DMS153 treated with DMSO at 0.1 percent for 48 hours (cell line): Measurements from ENCODE around the gene STIM2.

Experiments
- DNase-seq: peaks from one replicate; lab custom pipeline; 2025; ENCODE audit not compliant: unreplicated experiment; lab: John Stamatoyannopoulos, UW

Gene STIM2

DNA sequence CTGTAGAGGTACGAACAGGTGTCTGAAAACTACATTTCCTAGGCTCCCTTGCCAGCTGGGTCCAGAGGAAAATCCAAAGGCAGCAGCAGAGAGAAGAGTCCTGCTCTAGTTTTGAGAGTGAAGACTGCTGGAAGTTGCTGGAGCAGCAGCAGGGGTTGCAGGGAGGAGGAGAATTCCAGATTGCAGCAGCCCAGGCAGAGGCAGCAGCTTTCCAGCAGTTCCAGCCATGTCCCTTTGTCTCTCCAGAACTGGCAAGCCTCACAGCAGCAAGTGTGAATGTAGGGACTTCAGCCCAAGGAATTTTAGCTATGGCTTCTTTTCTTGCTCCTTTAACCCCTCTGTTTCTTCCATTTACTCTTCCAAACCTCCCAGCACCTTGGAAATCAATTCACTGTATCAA lies 24.1 kb upstream of the STIM2 start:
- no peak for DNase-seq

DNA sequence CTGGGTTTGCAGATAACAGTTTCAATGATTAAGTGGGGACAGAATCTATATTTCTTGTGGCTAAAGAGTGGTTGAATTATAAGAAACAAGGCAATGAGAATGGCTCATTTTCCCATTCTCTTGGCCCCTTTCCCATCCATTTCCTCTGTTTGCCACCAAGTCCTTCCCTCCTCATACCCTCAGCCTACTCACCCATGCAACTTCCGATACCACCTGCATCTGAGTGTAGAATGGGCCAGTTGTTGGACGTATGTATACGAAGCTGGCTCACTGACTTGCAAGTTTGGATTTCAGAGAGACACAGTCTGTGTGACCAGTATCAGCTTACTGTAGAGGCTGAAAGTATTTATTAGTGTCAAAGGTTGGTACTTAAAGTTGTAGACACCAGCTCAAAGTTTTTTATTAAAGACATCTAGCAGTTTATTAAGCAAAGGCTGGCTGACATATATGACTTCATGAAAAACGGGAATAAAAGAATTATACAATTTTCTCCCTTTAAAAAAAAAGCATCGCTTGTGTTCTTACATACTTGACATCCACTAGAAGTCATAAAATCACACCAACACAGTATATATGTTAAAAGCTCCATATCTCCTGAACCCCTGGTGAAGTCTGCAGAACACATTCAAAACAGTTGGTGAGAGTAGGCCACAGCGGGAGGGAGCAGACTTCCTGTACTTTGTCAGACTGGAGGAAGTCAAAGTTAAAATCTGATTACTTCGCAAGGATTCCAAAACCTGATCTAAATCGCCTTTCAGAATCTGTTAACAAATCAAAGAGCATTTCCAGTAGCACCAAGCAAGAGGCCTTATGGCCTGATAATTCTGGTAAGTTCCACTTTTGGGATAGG lies 22.4 kb upstream of the STIM2 start:
- no peak for DNase-seq

DNA sequence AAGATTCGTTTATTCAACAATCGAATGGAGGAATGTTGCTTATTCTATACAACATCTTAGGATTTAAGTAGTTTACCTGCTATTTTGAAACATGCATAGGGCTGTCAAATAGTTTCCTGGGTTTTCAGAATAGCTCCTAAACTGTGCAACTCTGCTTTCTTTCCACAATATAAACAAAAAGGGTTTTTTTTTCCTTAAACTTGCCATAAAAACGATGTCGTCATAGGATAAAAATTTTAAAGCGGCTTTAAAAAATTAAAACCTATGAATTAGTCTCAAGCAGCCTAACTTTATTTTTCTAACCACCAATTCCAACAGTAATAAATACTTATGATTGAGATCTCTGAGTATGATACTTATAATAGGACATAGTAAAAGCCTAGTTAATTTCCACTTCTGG lies 21.6 kb upstream of the STIM2 start:
- no peak for DNase-seq

DNA sequence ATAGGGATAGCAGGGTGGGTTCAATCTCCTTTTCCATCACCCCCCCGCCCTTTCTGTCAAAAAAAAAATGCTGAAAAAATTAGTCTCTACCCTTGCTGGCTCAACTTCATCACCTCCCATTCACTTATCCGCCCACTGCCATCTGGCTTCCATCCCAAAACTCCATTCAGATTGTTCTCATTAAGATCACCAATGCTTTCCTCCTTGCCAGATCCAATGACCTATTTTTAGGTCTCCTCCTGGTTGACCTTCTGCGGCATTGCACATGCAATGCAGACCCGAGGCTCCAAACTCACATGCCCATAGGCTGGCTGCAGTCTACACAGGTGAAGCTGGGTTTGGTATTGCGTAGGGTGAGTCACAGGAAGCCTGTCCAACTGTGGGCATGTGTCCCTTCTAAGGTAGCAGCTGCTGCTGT lies 21.1 kb upstream of the STIM2 start:
- DNase-seq = no peak

DNA sequence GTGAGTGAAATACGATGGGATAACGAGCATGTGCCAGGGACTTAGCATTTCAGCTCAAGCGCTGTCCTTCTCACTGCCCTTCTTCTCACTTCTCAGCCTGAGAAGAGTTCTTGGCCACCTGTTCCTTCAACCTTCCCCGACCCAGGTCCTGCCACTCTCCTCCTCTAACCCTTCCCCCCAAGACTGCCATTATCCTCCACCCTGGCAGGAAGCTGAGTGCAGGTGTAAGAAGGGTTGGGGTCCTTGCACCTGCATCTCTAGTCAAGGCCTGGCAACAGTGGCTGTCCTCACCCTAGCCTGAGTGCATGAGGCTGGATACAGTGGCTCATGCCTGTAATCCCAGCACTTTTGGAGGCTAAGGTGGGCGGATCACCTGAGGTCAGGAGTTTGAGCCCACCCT lies 19.9 kb upstream of the STIM2 start:
- no peak for DNase-seq

DNA sequence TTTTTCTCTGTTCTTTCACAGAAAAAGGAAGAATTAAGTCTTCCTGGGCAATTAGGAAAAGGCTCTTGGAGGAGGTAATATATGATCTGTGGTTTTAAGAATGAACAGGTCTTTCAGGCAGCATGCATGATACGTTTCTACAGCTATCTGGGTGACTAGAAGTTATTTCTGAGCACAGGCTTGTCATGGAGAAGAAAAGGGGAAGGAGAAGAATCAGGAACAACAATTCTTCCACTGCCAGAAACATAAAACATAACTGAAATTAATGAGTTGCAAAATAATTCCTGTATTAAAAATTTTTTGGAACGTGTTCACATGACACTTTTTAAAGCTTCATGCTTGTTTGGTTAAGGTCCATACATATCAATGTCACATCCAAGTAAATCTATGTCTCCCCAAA lies 17.7 kb upstream of the STIM2 start:
- DNase-seq = no peak

DNA sequence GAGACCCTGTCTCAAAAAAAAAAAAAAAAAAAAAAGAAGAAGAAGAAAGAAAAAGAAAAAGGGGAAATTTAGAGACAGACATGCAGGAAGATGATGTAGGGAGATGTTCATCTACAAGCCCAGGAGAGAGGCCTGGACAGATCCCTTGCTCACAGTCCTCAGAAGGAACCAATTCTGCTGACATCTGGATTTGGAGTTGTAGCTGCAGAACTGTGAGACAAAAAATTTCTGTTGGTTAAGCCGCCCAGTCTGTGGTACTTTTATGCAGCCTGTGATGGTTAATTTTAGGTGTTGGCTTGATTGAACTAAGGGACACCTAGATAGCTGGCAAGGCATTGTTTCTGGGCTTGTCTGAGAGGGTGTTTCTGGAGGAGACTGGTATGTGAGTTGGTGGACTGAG lies 10.1 kb upstream of the STIM2 start:
- no peak for DNase-seq

DNA sequence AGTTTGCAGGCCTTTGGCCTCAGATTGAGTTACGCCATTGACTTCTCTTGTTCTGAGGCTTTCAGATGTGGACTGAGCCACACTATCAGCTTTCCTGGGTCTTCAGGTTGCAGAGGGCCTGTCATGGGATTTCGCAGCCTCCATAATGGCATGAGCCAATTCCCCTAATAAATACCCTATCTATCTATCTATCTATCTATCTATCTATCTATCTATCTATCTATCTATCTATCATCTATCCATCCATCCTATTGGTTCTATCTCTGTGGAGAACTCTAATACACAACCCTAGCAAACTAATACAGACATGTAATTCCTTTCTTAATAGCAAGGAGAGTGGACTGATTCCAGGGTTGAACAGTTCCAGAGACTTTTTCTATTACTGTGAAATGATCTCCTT lies 9.5 kb upstream of the STIM2 start:
- no peak for DNase-seq

DNA sequence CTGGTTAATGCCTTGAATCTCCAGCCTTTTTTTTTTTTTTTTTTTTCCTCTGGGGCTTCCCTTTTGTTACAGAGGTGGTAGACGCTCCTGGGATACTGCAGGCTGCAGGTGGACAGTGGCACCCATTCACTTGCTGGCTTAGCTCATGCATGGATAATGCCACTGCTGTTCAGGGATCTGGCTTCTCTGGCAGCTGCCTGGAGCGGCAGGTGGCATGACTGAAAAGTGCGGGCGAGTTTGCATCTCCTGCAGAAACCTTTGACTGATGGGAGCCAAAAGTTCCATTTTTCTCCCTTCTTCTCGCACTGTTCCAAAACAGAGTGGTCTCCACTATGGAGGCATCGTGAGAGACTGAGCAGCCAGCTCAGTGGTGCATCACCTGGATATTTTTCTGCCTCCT lies 5.9 kb upstream of the STIM2 start:
- DNase-seq = no peak

DNA sequence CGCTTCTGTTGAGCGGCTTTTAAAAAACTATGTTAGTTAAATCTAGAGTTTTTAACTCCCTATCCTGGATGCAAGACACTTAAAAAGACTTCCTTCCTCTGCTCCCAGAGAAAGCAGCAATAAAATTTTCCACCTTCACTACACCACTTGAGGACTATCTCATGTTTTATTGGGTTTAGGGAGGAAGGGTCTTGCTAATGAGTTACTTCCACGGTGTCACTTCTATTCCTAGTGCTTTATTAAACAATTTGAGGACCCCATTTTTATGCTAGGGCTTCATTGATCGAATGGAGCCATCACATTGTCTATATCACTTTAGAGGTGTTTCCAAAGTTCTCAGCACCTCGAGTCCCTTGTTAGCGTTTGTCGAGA lies 3.7 kb upstream of the STIM2 start:
- no peak for DNase-seq

DNA sequence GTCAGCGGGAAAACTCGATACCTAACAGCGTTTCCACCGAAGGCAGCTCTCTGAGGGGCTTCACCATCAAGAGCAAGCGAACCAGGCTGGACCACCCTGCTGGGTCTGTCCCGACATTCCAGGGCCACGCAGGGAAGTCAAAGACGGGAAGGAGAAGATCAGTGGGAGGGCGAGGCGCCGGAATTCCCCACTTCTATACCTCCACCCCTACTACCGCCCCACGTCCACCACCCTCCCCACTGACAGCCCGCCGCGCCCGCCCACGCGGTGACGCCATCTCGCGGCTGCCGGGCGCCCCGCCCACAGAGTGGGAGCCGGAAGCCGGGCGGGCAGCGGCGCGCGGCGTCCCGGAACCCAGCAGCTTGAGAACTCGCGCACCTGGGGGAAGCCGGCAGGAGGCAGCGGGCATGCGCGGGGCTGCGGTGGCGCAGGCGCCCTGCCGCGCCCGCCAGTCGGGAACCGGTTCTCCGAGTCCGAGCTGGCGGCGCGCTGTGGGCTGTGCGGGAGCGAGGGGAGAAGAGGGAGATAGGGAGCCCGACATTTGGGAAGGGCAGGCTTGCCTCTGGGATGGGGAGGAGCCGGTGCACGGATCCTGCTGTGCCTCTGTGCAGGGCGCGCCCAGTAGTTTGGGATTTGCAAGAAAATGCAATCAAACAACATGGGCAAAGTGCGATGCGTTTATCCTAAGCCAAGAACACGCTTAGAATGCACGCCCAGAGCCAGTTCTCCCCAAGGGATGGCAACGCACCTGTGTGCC lies 3.2 kb upstream of the STIM2 start:
- peak; percentile 43 for DNase-seq

DNA sequence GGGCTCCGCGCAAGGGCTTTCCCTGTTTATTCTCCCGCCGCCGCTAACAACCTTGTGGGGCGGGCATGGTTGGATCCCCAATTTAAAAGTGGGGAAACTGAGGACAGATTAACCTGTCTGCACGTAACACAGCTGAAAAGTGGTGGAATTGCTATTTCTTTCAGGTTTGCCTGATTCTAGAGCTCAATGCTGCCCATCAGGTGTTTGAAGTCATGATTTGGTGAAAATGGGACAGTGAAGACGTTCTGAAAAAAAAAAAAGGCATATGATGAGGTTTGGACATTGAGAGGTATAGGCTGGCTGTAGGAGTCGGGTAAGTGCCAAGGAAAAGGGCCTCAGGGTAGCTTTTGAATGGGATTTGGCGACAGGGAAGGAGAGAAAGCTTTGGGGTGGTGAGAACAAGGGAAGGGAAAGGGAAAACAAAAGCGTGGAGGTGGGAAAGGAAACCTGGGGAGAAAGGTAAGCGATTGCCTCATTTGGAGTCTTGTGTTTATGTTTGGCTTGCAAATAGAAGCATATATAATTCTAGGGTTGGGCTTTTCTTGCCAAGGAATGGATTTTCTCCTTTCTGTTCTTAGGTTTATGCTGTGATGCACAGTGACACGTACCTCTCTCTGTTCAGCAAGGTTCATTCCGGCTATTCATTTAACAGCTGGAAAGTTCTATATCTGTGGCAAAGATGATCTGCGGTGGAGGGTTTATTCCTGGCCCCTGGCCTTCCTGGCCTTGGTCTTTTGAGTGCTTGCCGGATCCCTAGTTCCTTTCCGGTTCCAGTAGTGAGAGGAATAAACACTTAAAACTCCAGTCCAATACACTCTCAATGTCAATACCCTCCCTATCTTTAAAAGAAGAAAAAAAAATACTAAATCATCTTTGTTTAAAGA lies 2.4 kb upstream of the STIM2 start:
- no peak for DNase-seq

DNA sequence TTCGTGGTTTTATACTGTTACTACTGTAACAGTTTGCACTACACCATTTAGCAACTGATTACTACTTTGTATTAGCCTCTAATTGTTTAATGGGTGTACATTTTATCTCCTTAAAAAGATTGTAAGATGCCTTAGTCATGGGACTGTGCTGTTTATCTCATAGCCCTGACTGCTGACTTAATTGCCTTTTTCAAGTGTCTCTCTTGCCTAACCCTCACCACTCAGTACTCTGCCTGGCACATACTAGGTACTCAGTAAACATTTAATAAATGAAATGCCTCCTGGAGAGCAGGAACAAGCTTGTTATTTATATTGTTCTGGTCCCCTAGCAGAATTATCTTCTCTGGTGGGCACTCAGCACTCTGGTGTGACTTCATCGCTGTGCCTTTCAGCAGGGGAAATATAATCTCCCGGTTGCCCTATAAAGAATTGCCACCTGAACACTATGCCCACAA lies 1.7 kb upstream of the STIM2 start:
- DNase-seq = no peak

DNA sequence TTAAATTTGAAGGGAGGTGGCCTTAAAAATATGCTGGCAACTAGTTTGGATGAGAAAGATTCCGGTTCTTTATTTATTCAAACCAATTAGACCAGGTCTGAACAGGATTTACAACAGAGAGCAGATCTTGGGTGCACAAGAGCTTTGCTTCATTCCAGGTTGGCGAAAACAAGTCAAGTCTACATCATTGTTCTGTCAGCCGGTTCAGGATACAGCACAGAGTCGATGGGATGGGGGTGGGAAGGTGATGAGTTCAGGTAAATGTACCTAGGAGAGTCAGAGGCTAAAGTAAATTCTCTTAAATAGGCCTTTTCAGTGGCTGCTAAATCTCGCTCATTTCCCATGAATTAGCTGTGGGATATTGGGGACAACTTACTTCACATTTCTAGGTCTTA lies 882 bp upstream of the STIM2 start:
- no peak for DNase-seq

DNA sequence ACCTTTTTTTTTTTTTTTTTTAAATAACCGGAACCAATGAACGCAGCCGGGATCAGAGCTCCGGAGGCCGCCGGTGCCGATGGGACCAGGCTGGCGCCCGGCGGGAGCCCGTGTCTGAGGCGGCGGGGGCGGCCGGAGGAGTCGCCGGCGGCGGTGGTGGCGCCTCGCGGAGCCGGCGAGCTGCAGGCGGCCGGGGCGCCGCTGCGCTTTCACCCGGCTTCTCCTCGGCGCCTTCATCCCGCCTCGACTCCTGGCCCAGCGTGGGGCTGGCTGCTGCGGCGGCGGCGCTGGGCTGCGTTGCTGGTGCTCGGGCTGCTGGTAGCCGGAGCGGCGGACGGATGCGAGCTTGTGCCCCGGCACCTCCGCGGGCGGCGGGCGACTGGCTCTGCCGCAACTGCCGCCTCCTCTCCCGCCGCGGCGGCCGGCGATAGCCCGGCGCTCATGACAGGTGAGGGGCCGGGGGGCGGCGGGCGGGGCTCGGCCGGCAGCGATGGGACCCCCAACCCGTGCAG lies 337 bp downstream of the STIM2 start:
- no peak for DNase-seq

DNA sequence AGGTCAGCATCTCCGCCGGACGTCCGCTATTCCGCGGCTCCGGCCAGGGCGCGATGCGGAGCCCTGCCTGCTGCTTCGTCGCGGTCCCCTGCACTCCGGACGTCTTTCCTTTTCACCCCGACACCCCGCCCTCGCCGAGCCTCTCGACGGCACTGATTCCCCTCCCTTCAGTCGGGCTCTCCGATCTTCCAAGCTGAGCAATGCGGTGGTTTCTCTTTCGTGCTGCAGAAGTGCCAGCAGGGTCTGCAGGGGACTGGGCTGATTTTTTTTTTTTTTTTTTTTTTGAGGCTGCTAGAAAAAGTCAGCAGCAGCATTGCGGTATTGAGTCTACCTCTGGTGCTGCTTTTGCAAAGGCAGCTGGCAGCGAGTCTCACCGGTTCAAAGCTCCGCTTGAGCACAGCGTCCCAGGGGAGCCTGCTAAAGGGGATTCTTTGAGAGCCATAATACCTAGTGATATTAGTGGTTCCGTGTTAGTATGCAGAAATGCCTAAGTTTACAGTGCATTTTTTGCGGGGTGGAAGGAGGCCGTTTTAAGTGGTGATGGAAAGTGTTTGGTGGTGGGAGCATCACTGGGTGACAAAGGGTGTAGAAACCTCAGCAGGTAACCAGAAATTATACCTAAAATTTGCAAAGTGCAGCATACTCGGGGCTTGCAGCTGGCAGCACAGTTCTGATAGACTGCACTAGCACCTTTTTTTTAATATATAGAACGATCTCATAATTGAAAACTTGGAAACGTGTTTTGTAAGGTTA lies 969 bp downstream of the STIM2 start:
- DNase-seq = no peak

DNA sequence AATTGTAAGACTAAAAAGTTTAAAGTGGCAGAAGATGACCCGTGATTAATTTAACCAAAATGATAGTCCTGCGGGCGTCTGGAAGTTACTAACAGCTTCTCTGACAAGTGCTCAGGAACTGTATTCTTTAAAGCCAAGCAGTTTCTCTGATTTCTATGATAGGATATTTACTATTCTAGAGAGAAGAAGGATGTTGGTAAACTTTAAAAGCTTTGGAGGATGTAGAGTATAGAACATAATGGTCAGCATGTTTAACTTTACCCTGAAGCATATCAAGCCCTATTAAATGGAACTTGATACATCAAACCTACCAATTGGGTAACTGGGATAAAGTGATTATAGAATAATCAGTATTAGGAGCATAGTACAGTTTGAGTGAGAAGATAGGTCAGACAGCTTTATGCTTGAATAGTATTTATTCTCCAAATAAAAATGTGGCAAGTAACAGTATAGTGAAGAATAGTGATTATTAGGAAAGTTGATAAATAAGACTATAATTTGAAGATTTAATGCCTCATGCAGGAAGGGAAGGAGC lies 1.8 kb downstream of the STIM2 start:
- DNase-seq = no peak

DNA sequence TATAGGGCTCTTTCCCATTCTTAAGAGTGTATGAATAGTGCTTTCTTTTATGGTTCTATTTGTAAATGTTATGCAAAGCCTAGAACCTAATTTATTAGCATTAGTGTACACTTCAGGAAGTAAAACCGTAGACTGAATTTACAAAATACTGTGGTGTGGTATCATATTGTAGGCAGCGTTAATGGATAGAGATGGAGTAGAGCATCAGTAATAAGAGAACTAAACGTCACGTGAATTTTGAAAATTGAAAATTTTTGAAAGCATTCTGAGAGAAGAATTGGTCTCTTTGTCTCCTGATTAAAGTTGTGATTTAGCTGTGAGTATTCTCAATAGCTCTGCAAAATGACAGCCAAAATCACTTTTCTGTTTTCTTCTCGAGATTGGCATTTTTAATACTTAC lies 2.9 kb downstream of the STIM2 start:
- DNase-seq = no peak

DNA sequence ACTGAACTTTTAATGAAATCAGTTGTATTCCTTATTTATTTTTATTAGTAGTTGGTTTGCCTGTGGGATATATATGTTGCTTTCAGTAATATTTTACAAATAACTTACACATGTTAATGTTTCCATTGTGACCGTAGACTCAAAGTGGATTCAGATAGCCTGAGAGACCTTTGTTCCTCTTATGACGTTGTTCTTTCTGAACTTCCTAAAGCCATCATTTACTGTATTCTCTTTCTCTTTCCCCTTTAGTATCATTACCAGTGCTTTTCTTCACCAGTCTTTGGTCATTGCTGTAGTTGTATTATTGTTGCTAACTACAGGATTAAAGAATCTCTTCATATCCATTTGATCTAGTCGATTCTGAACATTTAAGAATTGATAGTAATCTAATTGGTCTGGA lies 4.3 kb downstream of the STIM2 start:
- DNase-seq = no peak

DNA sequence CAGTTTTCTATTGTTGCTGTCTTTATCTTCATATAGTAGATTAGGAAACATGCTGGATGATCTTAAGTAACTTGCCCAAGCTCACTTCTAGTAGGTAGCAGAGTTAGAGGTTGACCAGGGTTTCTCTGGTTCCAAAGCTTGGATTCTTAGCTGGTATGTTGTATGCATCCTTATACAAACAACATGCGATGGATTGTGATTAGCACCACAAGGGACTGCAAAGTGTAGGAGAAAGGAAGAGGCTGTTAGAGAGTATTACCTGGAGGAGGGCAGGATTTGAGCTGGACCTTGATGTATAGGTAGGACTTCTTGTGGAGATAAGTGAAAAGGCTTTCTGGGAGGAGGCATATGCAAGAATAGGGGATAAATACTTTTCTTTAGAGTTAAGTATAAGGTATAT lies 5.6 kb downstream of the STIM2 start:
- no peak for DNase-seq
